ENCODE data around the gene SURF4.

DNA sequence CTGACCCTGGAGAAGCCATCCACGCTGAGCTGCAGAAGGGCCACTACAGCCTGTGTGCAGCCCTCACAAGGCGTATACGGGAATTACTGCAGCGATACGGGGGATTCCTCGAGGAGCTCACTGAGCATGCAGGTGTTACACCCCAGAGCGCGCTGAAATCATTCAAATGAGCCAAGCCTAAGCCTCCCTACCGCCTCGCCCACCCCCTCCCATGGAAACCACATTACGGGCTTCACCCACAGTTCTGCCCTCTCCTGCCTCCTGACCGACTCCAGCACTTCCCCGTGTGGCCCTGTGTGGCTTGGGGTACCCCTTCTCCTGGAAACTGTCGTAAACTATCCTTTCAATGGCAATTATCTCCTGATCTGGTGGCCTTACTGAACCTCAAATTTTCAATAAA is 53.2 kb downstream of the SURF4 start:
- TF ChIP-seq, protein P1, sequence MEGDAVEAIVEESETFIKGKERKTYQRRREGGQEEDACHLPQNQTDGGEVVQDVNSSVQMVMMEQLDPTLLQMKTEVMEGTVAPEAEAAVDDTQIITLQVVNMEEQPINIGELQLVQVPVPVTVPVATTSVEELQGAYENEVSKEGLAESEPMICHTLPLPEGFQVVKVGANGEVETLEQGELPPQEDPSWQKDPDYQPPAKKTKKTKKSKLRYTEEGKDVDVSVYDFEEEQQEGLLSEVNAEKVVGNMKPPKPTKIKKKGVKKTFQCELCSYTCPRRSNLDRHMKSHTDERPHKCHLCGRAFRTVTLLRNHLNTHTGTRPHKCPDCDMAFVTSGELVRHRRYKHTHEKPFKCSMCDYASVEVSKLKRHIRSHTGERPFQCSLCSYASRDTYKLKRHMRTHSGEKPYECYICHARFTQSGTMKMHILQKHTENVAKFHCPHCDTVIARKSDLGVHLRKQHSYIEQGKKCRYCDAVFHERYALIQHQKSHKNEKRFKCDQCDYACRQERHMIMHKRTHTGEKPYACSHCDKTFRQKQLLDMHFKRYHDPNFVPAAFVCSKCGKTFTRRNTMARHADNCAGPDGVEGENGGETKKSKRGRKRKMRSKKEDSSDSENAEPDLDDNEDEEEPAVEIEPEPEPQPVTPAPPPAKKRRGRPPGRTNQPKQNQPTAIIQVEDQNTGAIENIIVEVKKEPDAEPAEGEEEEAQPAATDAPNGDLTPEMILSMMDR (IDR thresholded peaks at IDR 0.05): no peak
- TF ChIP-seq POLR2AphosphoS5 (IDR thresholded peaks at IDR 0.05) (no peak), POLR2A (IDR thresholded peaks at IDR 0.05) (no peak)

Measured in transverse colon (tissue), 4 donors.